H1 (cell line): Measurements from ENCODE around the gene ALPP. TPM values are rescaled to one million over a fixed set of nuclear protein-coding genes. Genes with fewer than 3 reads are reported as not detected.

Experiments
- CTCF ChIA-PET: fragments of 300-600 bp; sonication (Branson Sonifier 250); formaldehyde crosslinking; loops from one replicate; lab custom pipeline; 2021; ENCODE audit not compliant: partially characterized antibody; lab: Charles Lee
- POLR2A ChIA-PET: fragments of 300-600 bp; sonication (Branson Sonifier 250); formaldehyde crosslinking; loops from one replicate; lab custom pipeline; 2021; ENCODE audit warnings: inconsistent platforms; ENCODE audit not compliant: partially characterized antibody; lab: Charles Lee
- DNase-seq, 2 experiments: peaks; one replicate each; pipeline versions ENCODE4 v3.0.0 to v3.0.0-alpha.2; 2010 to 2022; ENCODE audit warnings: low spot score in 2 of 2, low read depth in 1 of 2, mixed read lengths in 1 of 2
- FAIRE-seq: peaks from 2 replicates; lab custom pipeline; 2011; peaks lifted over from hg19 to GRCh38; lab: Jason Lieb, UNC
- H2AFZ ChIP-seq: 2 replicates; pipeline ENCODE4 v1.8.1; 2012; ENCODE audit warnings: low read length, inconsistent platforms
- H2AK5ac ChIP-seq: 2 replicates; pipeline ENCODE4 v1.6.1; 2013; ENCODE audit warnings: low read depth, low read length
- H2BK120ac ChIP-seq: replicated peaks from 2 replicates; pipeline ENCODE3; 2013; ENCODE audit warnings: low read depth, low read length, inconsistent platforms
- H2BK12ac ChIP-seq: 2 replicates; pipeline ENCODE4 v1.6.1; 2013; ENCODE audit warnings: low read depth, low read length
- H2BK15ac ChIP-seq: 2 replicates; pipeline ENCODE4 v1.6.1; 2013; ENCODE audit warnings: low read length
- H2BK20ac ChIP-seq: 2 replicates; pipeline ENCODE4 v1.6.1; 2013; ENCODE audit warnings: low read length
- H2BK5ac ChIP-seq: 2 replicates; pipeline ENCODE4 v1.6.1; 2013; ENCODE audit warnings: low read depth, low read length
- H3K14ac ChIP-seq: 2 replicates; pipeline ENCODE4 v1.6.1; 2013; ENCODE audit warnings: inconsistent platforms; ENCODE audit not compliant: insufficient read length
- H3K18ac ChIP-seq: 2 replicates; pipeline ENCODE4 v1.6.1; 2013; ENCODE audit warnings: low read length; ENCODE audit errors: extremely low read depth
- H3K23ac ChIP-seq: 2 replicates; pipeline ENCODE4 v1.6.1; 2013; ENCODE audit warnings: inconsistent platforms; ENCODE audit not compliant: insufficient read length
- H3K23me2 ChIP-seq: 2 replicates; pipeline ENCODE4 v1.6.1; 2013; ENCODE audit warnings: low read depth, low read length
- H3K27ac ChIP-seq: 2 replicates; pipeline ENCODE4 v1.6.1; 2011; ENCODE audit warnings: low read depth, low read length, inconsistent platforms
- H3K27me3 ChIP-seq, 4 experiments: replicated peaks in 1 of 4; 1 replicate in 1 of 4; 2 replicates in 3 of 4; pipeline versions ENCODE4 v1.6.1 to v1.8.1; 2011 to 2013; ENCODE audit warnings: low read length in 3 of 4, mild to moderate bottlenecking in 3 of 4, inconsistent platforms in 2 of 4, mixed read lengths in 2 of 4, moderate library complexity in 1 of 4; ENCODE audit not compliant: control insufficient read depth in 3 of 4, insufficient read depth in 3 of 4; ENCODE audit errors: extremely low read depth in 1 of 4
- H3K36me3 ChIP-seq, 4 experiments: 2 replicates each; pipeline versions ENCODE4 v1.6.1 to v1.8.1; 2011 to 2013; ENCODE audit warnings: mild to moderate bottlenecking in 4 of 4, low read length in 3 of 4, moderate library complexity in 2 of 4, control low read depth in 1 of 4, inconsistent platforms in 1 of 4; ENCODE audit not compliant: insufficient read depth in 4 of 4, control insufficient read depth in 2 of 4
- H3K4ac ChIP-seq: replicated peaks from 2 replicates; pipeline ENCODE3; 2013; ENCODE audit warnings: low read length, low read depth, mixed read lengths, inconsistent platforms; ENCODE audit not compliant: insufficient read length
- H3K4me1 ChIP-seq, 4 experiments: replicated peaks in 1 of 4; 1 replicate in 1 of 4; 2 replicates in 3 of 4; pipeline versions ENCODE4 v1.6.1 to v1.8.1; 2011 to 2013; ENCODE audit warnings: low read length in 3 of 4, inconsistent platforms in 2 of 4, mixed read lengths in 1 of 4; ENCODE audit not compliant: insufficient read depth in 4 of 4, control insufficient read depth in 3 of 4
- H3K4me2 ChIP-seq, 2 experiments: 2 replicates each; pipeline versions ENCODE4 v1.6.1 to v1.8.1; 2011 to 2013; ENCODE audit warnings: low read depth in 2 of 2, low read length in 2 of 2, control low read depth in 1 of 2, inconsistent platforms in 1 of 2, mild to moderate bottlenecking in 1 of 2; ENCODE audit not compliant: insufficient read depth in 1 of 2
- H3K4me3 ChIP-seq, 4 experiments: fragments of 200-600, 300-600 bp in 1 of 4; sonication (generic), shearing (Covaris generic), sonication (Bioruptor Twin) in 1 of 4; 2 replicates each; pipeline versions ENCODE4 v1.5.1 to v1.8.1; 2011 to 2016; ENCODE audit warnings: low read length in 4 of 4, low read depth in 3 of 4, control low read depth in 2 of 4, inconsistent platforms in 2 of 4, mild to moderate bottlenecking in 2 of 4, mixed read lengths in 1 of 4, moderate library complexity in 1 of 4; ENCODE audit not compliant: insufficient read depth in 2 of 4; ENCODE audit errors: extremely low read depth in 1 of 4
- H3K56ac ChIP-seq: replicated peaks from 2 replicates; pipeline ENCODE3; 2013; ENCODE audit warnings: low read depth, mild to moderate bottlenecking, mixed read lengths, low read length, inconsistent platforms; ENCODE audit not compliant: insufficient read length
- H3K79me1 ChIP-seq: 2 replicates; pipeline ENCODE4 v1.6.1; 2013; ENCODE audit warnings: low read depth, low read length, control low read depth
- H3K79me2 ChIP-seq, 2 experiments: 2 replicates each; pipeline versions ENCODE4 v1.6.1 to v1.8.1; 2012 to 2013; ENCODE audit warnings: low read length in 2 of 2, mild to moderate bottlenecking in 2 of 2, inconsistent platforms in 1 of 2; ENCODE audit not compliant: insufficient read depth in 2 of 2, control insufficient read depth in 1 of 2
- H3K9ac ChIP-seq, 4 experiments: replicated peaks in 1 of 4; 1 replicate in 1 of 4; 2 replicates in 3 of 4; pipeline versions ENCODE4 v1.6.1 to v1.8.1; 2011 to 2013; ENCODE audit warnings: low read depth in 3 of 4, low read length in 3 of 4, control low read depth in 2 of 4, mild to moderate bottlenecking in 2 of 4, moderate library complexity in 2 of 4, inconsistent platforms in 1 of 4; ENCODE audit errors: extremely low read depth in 1 of 4
- H3K9me3 ChIP-seq, 2 experiments: 2 replicates each; pipeline versions ENCODE4 v1.6.1 to v1.8.1; 2012 to 2013; ENCODE audit warnings: mild to moderate bottlenecking in 2 of 2, moderate library complexity in 2 of 2, control low read depth in 1 of 2, inconsistent platforms in 1 of 2, low read depth in 1 of 2, low read length in 1 of 2, mixed read lengths in 1 of 2; ENCODE audit not compliant: insufficient read depth in 2 of 2
- H4K20me1 ChIP-seq, 2 experiments: replicated peaks in 1 of 2; 2 replicates each; pipeline versions ENCODE3 to v1.8.1; 2011 to 2013; ENCODE audit warnings: inconsistent platforms in 2 of 2, low read length in 2 of 2, mild to moderate bottlenecking in 1 of 2; ENCODE audit not compliant: insufficient read depth in 2 of 2, control insufficient read depth in 1 of 2
- H4K5ac ChIP-seq: 2 replicates; pipeline ENCODE4 v1.6.1; 2013; ENCODE audit warnings: low read length, low read depth, mixed read lengths, inconsistent platforms; ENCODE audit not compliant: insufficient read length
- H4K8ac ChIP-seq: 2 replicates; pipeline ENCODE4 v1.8.0; 2013; ENCODE audit warnings: mild to moderate bottlenecking, moderate library complexity, low read length, inconsistent platforms; ENCODE audit not compliant: insufficient read depth; ENCODE audit errors: extremely low read depth
- H4K91ac ChIP-seq: replicated peaks from 2 replicates; pipeline ENCODE3; 2013; ENCODE audit warnings: low read length, mixed read lengths, inconsistent platforms; ENCODE audit not compliant: insufficient read length
- CBX5 ChIP-seq: fragments of 300-800, 300-1000 bp; sonication (generic); IDR thresholded peaks from 2 replicates; pipeline ENCODE4 v1.7.1; 2016; ENCODE audit warnings: antibody characterized with exemption, low read length, low read depth
- MAFK ChIP-seq: IDR thresholded peaks from 2 replicates; pipeline ENCODE4 v1.6.1; 2012; ENCODE audit warnings: low read depth, mild to moderate bottlenecking, improper control_type of control experiment, low read length
- NANOG ChIP-seq: IDR thresholded peaks from 2 replicates; pipeline ENCODE4 v1.6.1; 2011; ENCODE audit warnings: low read length, low read depth, mild to moderate bottlenecking, inconsistent platforms; ENCODE audit not compliant: insufficient read depth, poor library complexity, severe bottlenecking
- POLR2A ChIP-seq, 2 experiments: IDR thresholded peaks; 1 replicate in 1 of 2; 2 replicates in 1 of 2; pipeline ENCODE4 v1.6.1; 2011; ENCODE audit warnings: low read depth in 2 of 2, low read length in 2 of 2, mild to moderate bottlenecking in 2 of 2; ENCODE audit errors: control extremely low read depth in 1 of 2
- POU5F1 ChIP-seq: IDR thresholded peaks from 2 replicates; pipeline ENCODE4 v1.6.1; 2011; ENCODE audit warnings: low read depth, mild to moderate bottlenecking, low read length, moderate library complexity
- WGBS, 2 experiments: shearing (Covaris generic) in 1 of 2; methylation state at CpG; one replicate each; pipeline versions ENCODE4 v1.1.6 to v1.1.7; 2013 to 2015; ENCODE audit warnings: low lambda C conversion rate in 2 of 2, mixed read lengths in 2 of 2, inconsistent platforms in 1 of 2, low coverage in 1 of 2, missing lambda C conversion rate in 1 of 2; ENCODE audit not compliant: insufficient replicate concordance in 2 of 2, insufficient coverage in 1 of 2, insufficient read length in 1 of 2; ENCODE audit errors: extremely low coverage in 1 of 2, missing lambda C conversion rate in 1 of 2; 5-methylcytosine and 5-hydroxymethylcytosine counted together
- polyA plus RNA-seq, 7 experiments: library from polyadenylated mRNA; depleted of rRNA in 3 of 7; stranded (reverse) in 5 of 7; unstranded in 2 of 7; fragments of >200 nt in 5 of 7; fragments of 200-250 nt in 2 of 7; gene quantifications; 1 replicate in 5 of 7; 2 replicates in 1 of 7; 4 replicates in 1 of 7; pipeline versions ENCODE4 v1.2.1 to v1.2.3, GENCODE V29; 2011 to 2013; ENCODE audit warnings: missing spikeins in 2 of 7, mixed read lengths in 2 of 7
- total RNA-seq: library from RNA; stranded (reverse); fragmentation: NEBNext Ultra II Directional; extraction: Animal tissue kit (Norgen Biotek cat#: 25700); gene quantifications from 2 replicates; pipeline ENCODE4 v1.2.1, GENCODE V29; 2021

Gene ALPP
- total and polyA plus RNA-seq, 2 of the 8 experiments (the other 6 are each of a cell fraction or from before 2014, with no cell fraction given), result 0.15 TPM

DNA sequence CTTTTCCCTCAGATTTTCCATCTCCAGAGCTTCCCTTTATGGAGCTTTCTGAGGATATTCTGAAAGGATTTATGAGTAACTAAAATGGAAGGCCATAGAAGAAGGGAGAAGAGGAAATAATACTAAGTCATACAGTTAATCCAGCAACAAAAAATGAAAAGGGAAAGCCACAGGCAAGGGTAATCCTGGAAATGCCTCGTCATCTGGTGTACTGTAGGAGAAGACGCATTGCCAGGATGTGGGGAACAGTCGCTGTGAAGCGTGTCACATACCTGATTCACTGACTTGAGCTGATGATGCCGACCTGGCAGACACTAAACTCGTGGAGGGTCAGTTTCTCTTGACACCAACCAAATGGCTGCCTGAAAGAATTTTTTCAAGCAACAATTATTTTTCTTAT is 34.7 kb upstream of the ALPP start:
- WGBS, 2 experiments, result 90% methylated on average over 6 of the region's 6 CpGs; no CpG with 5 or more reads in 1 of the 2 experiments
- Histone ChIP-seq H3K14ac (no peak overlapping the region), H3K79me1 (no peaks in the 10 kb centered on the region), H3K79me2 (no peaks in the 10 kb centered on the region), H3K23ac (no peak overlapping the region), H2AK5ac (no peak overlapping the region), H2BK5ac (no peak overlapping the region), H3K23me2 (no peaks in the 10 kb centered on the region), H2BK120ac (no peak overlapping the region), H3K27me3 (peaks cover 0 to 3% (median 0%) of the 10 kb centered on the region in 4 experiments; a peak in 2 of 7 replicates), H2BK15ac (no peak overlapping the region), H4K20me1 (no peaks in the 10 kb centered on the region), H2BK20ac (no peak overlapping the region), H3K56ac (no peak overlapping the region), H2BK12ac (no peak overlapping the region), H4K8ac (no peak overlapping the region), H3K4ac (no peak overlapping the region), H3K9me3 (no peaks in the 10 kb centered on the region), H3K27ac (no peak overlapping the region), H3K4me3 (no peak overlapping the region), H3K36me3 (no peaks in the 10 kb centered on the region), H3K9ac (no peak overlapping the region), H3K4me2 (no peak overlapping the region), H4K5ac (no peak overlapping the region), H3K4me1 (no peaks in the 10 kb centered on the region), H3K18ac (no peak overlapping the region), H2AFZ (no peak overlapping the region), H4K91ac (no peak overlapping the region)
- FAIRE-seq (no peak), DNase-seq (no peak)
- ChIA-PET POLR2A (no interaction called here), CTCF (interaction anchor here (0.8 to 2.7 kb wide), 5 partner anchors 9 to 42 kb away, joined by 3 to 13 read pairs (median 6); no protein-coding TSS in a partner anchor)
- TF ChIP-seq CBX5 (no peak), POU5F1 (no peak), POLR2A (IDR thresholded peaks at IDR 0.05; ENCODE audit: control extremely low read depth in 1 of 2, low read depth in 2 of 2, low read length in 2 of 2) (no peak), MAFK (no peak), NANOG (no peak)
